GM21529 (cell line): Measurements from ENCODE around the gene GDI2.
"Not testable (repeated sequence)": the region's sequence is repeated elsewhere in the genome, so short reads cannot be mapped to it uniquely, and the experiment has no call there.

ENCODE experiments used
- ATAC-seq: cut with Tn5 transposase; IDR thresholded peaks from one replicate; pipeline ENCODE4 v1.9.1; 2021; ENCODE audit not compliant: unreplicated experiment

GDI2 gene

GRCh38 chr10:5813341-5814109 is at the start of gene GDI2:
GDI2 (minus strand) TSS chr10:5813434; CDS start chr10:5813258, 176 bp downstream.
- peak; percentile 73 for ATAC-seq

- peak; percentile 96 for ATAC-seq
Observed at GRCh38 chr10:5862360-5862961, 49.2 kb upstream of the GDI2 start.

- no peak for ATAC-seq
Observed at GRCh38 chr10:5860066-5860465, 46.8 kb upstream of the GDI2 start.

GRCh38 chr10:5858811-5859210 is 45.6 kb upstream of the GDI2 start:
- no peak for ATAC-seq

- ATAC-seq = no peak
Observed at GRCh38 chr10:5856701-5857004, 43.4 kb upstream of the GDI2 start.

- ATAC-seq = no peak
Observed at GRCh38 chr10:5855979-5856700, 42.9 kb upstream of the GDI2 start.

- ATAC-seq = no peak
Observed at GRCh38 chr10:5854131-5854475, 40.9 kb upstream of the GDI2 start.

- ATAC-seq = not testable (repeated sequence)
Observed at GRCh38 chr10:5846667-5847066, 33.4 kb upstream of the GDI2 start.

- no peak for ATAC-seq
Observed at GRCh38 chr10:5844345-5845055, 31.3 kb upstream of the GDI2 start.

GRCh38 chr10:5843686-5844344 is 30.6 kb upstream of the GDI2 start:
- no peak for ATAC-seq

GRCh38 chr10:5841965-5842364 is 28.7 kb upstream of the GDI2 start:
- no peak for ATAC-seq

- peak; percentile 82 for ATAC-seq
Observed at GRCh38 chr10:5840314-5841307, 27.4 kb upstream of the GDI2 start.

GRCh38 chr10:5836181-5836580 is 22.9 kb upstream of the GDI2 start:
- ATAC-seq = not testable (repeated sequence)

GRCh38 chr10:5835446-5836095 is 22.3 kb upstream of the GDI2 start:
- no peak for ATAC-seq

- ATAC-seq = no peak
Observed at GRCh38 chr10:5833814-5834213, 20.6 kb upstream of the GDI2 start.

GRCh38 chr10:5832946-5833345 is 19.7 kb upstream of the GDI2 start:
- ATAC-seq = no peak

- ATAC-seq = no peak
Observed at GRCh38 chr10:5831446-5831782, 18.2 kb upstream of the GDI2 start.

GRCh38 chr10:5830629-5831445 is 17.6 kb upstream of the GDI2 start:
- ATAC-seq = no peak

GRCh38 chr10:5829267-5829666 is 16.0 kb upstream of the GDI2 start:
- ATAC-seq = no peak
